K562 (cell line): ENCODE data around the gene TMEM81. TPM values are rescaled to one million over a fixed set of nuclear protein-coding genes. Genes with fewer than 3 reads are reported as not detected.
A peak's percentile ranks its signal among the peaks of the same experiment; 100 is the strongest.

Experiments used
- ATF6 ChIP-seq: sonication (generic); formaldehyde crosslinking; IDR thresholded peaks from 2 replicates; pipeline ENCODE4 v1.4.0; 2020; ENCODE audit warnings: mild to moderate bottlenecking, missing genetic modification reagents
- CSDE1 ChIP-seq, 2 experiments: fragments of 450-650 bp; IDR thresholded peaks; 2 replicates each; pipeline ENCODE4 v1.6.1; 2016; ENCODE audit warnings: mild to moderate bottlenecking in 1 of 2
- DMBX1 ChIP-seq: fragments of 250-450 bp; sonication (Bioruptor Pico); IDR thresholded peaks from 2 replicates; pipeline ENCODE4 v1.8.0; 2022; ENCODE audit warnings: inconsistent platforms, mild to moderate bottlenecking, moderate library complexity, borderline replicate concordance
- DNMT1 ChIP-seq: fragments of 450-650 bp; IDR thresholded peaks from 2 replicates; pipeline ENCODE4 v1.6.1; 2016; ENCODE audit warnings: antibody characterized with exemption, mild to moderate bottlenecking
- E2F4 ChIP-seq: sonication (generic); formaldehyde crosslinking; IDR thresholded peaks from 2 replicates; pipeline ENCODE4 v1.8.0; 2022; ENCODE audit warnings: mild to moderate bottlenecking, low read depth, missing genetic modification reagents
- ELF1 ChIP-seq: fragments of 200-800 bp; sonication (Bioruptor generic); IDR thresholded peaks from 2 replicates; pipeline ENCODE4 v1.6.1; 2016; ENCODE audit warnings: missing genetic modification characterization, missing compliant biosample characterization
- ELK1 ChIP-seq: sonication (generic); formaldehyde crosslinking; IDR thresholded peaks from 2 replicates; pipeline ENCODE4 v1.8.1; 2022; ENCODE audit warnings: missing genetic modification reagents
- MTF1 ChIP-seq: fragments of 250-450 bp; sonication (Bioruptor Pico); IDR thresholded peaks from 2 replicates; pipeline ENCODE4 v1.9.0; 2021; ENCODE audit warnings: moderate library complexity, mild to moderate bottlenecking, inconsistent platforms, borderline replicate concordance
- NFE2 ChIP-seq: IDR thresholded peaks from 2 replicates; pipeline ENCODE4 v1.6.1; 2014; ENCODE audit warnings: antibody characterized with exemption, low read depth
- PML ChIP-seq: IDR thresholded peaks from 2 replicates; pipeline ENCODE4 v1.6.1; 2012; ENCODE audit warnings: low read length, inconsistent platforms
- RCOR1 ChIP-seq, 2 experiments: IDR thresholded peaks; 2 replicates each; pipeline ENCODE4 v1.6.1; 2012; ENCODE audit warnings: low read depth in 2 of 2, low read length in 2 of 2, borderline replicate concordance in 1 of 2, improper control_type of control experiment in 1 of 2
- SETDB1 ChIP-seq: IDR thresholded peaks from one replicate; pipeline ENCODE4 v1.6.1; 2012; ENCODE audit warnings: low read length, control low read depth, inconsistent platforms
- SMARCA4 ChIP-seq: fragments of 450-650 bp; IDR thresholded peaks from 2 replicates; pipeline ENCODE4 v1.6.1; 2016
- SNRNP70 ChIP-seq: fragments of 200-400 bp; formaldehyde crosslinking; optimal IDR thresholded peaks from 2 replicates; pipeline ENCODE3; 2017; ENCODE audit warnings: low read depth, low read length
- SOX6 ChIP-seq: fragments of 450-650 bp; IDR thresholded peaks from 2 replicates; pipeline ENCODE4 v1.6.1; 2014; ENCODE audit warnings: mild to moderate bottlenecking
- SRSF3 ChIP-seq: fragments of 200-400 bp; formaldehyde crosslinking; IDR thresholded peaks from 2 replicates; pipeline ENCODE4 v1.6.1; 2016; ENCODE audit warnings: mild to moderate bottlenecking, low read length, moderate library complexity; ENCODE audit not compliant: insufficient read depth
- WHSC1 ChIP-seq: IDR thresholded peaks from one replicate; pipeline ENCODE4 v1.6.1; 2012; ENCODE audit warnings: low read length, control low read depth, inconsistent platforms
- ZNF24 ChIP-seq: fragments of 450-650 bp; IDR thresholded peaks from 2 replicates; pipeline ENCODE4 v1.6.1; 2016
- ZNF277 ChIP-seq: fragments of 250-450 bp; sonication (Bioruptor Pico); IDR thresholded peaks from 2 replicates; pipeline ENCODE4 v1.8.0; 2022; ENCODE audit warnings: inconsistent platforms, mild to moderate bottlenecking, moderate library complexity, borderline replicate concordance
- ZNF280B ChIP-seq: fragments of 250-450 bp; sonication (Bioruptor Pico); IDR thresholded peaks from 2 replicates; pipeline ENCODE4 v1.5.1; 2021; ENCODE audit warnings: mild to moderate bottlenecking
- ZNF311 ChIP-seq: fragments of 250-450 bp; sonication (Bioruptor Pico); IDR thresholded peaks from 2 replicates; pipeline ENCODE4 v1.4.0; 2020; ENCODE audit warnings: mild to moderate bottlenecking, moderate library complexity
- ZNF445 ChIP-seq: fragments of 250-450 bp; sonication (Bioruptor Pico); IDR thresholded peaks from 2 replicates; pipeline ENCODE4 v1.4.0; 2020; ENCODE audit warnings: low read depth, mild to moderate bottlenecking, moderate library complexity
- polyA plus RNA-seq, 8 experiments: library from polyadenylated mRNA; depleted of rRNA in 4 of 8; stranded (reverse) in 5 of 8; unstranded in 3 of 8; fragments of >200 nt; fragmentation: Nextera tagmentation in 2 of 8; fragmentation: Illumina TruSeq in 1 of 8; extraction: Ambion mirVana in 2 of 8; extraction: Trizol in 1 of 8; gene quantifications; 2 replicates each; pipeline versions ENCODE4 v1.2.1 to v1.2.3, GENCODE V29; 2011 to 2014; ENCODE audit warnings: inconsistent platforms in 1 of 8, missing spikeins in 1 of 8
- total RNA-seq, 7 experiments: library from RNA; depleted of rRNA in 6 of 7; stranded (reverse); fragments of >200 nt in 6 of 7; fragmentation: Illumina TruSeq in 2 of 7; extraction: Trizol in 2 of 7; gene quantifications; 2 replicates each; pipeline versions ENCODE4 v1.2.1 to v1.2.3, GENCODE V29; 2011 to 2021; ENCODE audit warnings: low replicate concordance in 1 of 7

Gene TMEM81
- total and polyA plus RNA-seq, 9 of the 15 experiments (the other 6 are each of a cell fraction or from before 2014, with no cell fraction given): 3.2 to 6.1 (median 4.4) TPM

GRCh38 chr1:205121660-205122488, 37.6 kb upstream of the TMEM81 start, which contains the start of gene RBBP5 (continued):
- 0 out of 2 replicates have a peak, but pooled peaks have one; percentile 72 for TF ChIP-seq E2F4 (CRISPR knock-in tag)
- no peak for TF ChIP-seq ELK1 (CRISPR knock-in tag)
- TF ChIP-seq ATF6: 0 out of 2 replicates have a peak, but pooled peaks have one; percentile 48
- peak; percentile 90 for TF ChIP-seq SOX6
- TF ChIP-seq ZNF280B: no peak
- TF ChIP-seq SETDB1: peak; percentile 43
- peak; percentile 17; the same call in 1 of the 2 replicates for TF ChIP-seq DNMT1
- TF ChIP-seq DMBX1 (CRISPR knock-in tag): no peak; the same call in 1 of the 2 replicates
- TF ChIP-seq PML: peak; percentile 77
- peak; percentile 52; the same call in 1 of the 2 replicates for TF ChIP-seq ZNF445 (CRISPR knock-in tag)
- peak; percentile 98 for TF ChIP-seq NFE2
- TF ChIP-seq ZNF24: peak; percentile 85
- TF ChIP-seq WHSC1: no peak
- no peak for TF ChIP-seq SRSF3
- peak; percentile 98 for TF ChIP-seq ELF1
- no peak for TF ChIP-seq MTF1 (CRISPR knock-in tag)
- peak in 1 of 2 experiments; percentile 63; a peak in 1 of 4 replicates for TF ChIP-seq CSDE1 (IDR thresholded peaks at IDR 0.05)
- TF ChIP-seq SNRNP70: no peak
- peak; percentile 82 for TF ChIP-seq SMARCA4
- no peak for TF ChIP-seq ZNF311 (CRISPR knock-in tag)
- peak in 1 of 2 experiments; percentile 75; a peak in 1 of 4 replicates for TF ChIP-seq RCOR1 (IDR thresholded peaks at IDR 0.05; ENCODE audit: borderline replicate concordance in 1 of 2, low read depth in 2 of 2, low read length in 2 of 2)
- TF ChIP-seq ZNF277 (CRISPR knock-in tag): no peak
